Activated CD4-positive, alpha-beta T cell treated with anti-CD3 and anti-CD28 coated beads, Interleukin-10, Interleukin-2, amounts not matched to agents 100 ng/mL and 50 ng/mL, durations not matched to agents 16 hours and 8 hours (primary cell): ENCODE measurements around the gene TMEM255A.
A peak's percentile ranks its signal among the peaks of the same experiment; 100 is the strongest.
"Not testable (repeated sequence)": the region's sequence is repeated elsewhere in the genome, so short reads cannot be mapped to it uniquely, and the experiment has no call there.

Source experiments
- DNase-seq: peaks from one replicate; pipeline ENCODE4 v3.0.0-alpha.2; 2020

Gene TMEM255A

GRCh38 chrX:120310861-120311726 is at the start of gene TMEM255A:
Gene TMEM255A, minus strand, starts transcription at chrX:120311461. Its CDS starts 152 bp downstream, at chrX:120311309.
- no peak for DNase-seq

- DNase-seq: peak; percentile 23
Measured at GRCh38 chrX:120358737-120359456, 47.6 kb upstream of the TMEM255A start.

- no peak for DNase-seq
Measured at GRCh38 chrX:120357186-120357585, 45.9 kb upstream of the TMEM255A start.

GRCh38 chrX:120356084-120356483 is 44.8 kb upstream of the TMEM255A start:
- no peak for DNase-seq

GRCh38 chrX:120350450-120351138 is 39.3 kb upstream of the TMEM255A start:
- DNase-seq: no peak

- not testable (repeated sequence) for DNase-seq
Measured at GRCh38 chrX:120344566-120344965, 33.3 kb upstream of the TMEM255A start.

GRCh38 chrX:120336899-120337298 is 25.6 kb upstream of the TMEM255A start:
- DNase-seq: no peak

GRCh38 chrX:120335289-120335688 is 24.0 kb upstream of the TMEM255A start:
- no peak for DNase-seq

GRCh38 chrX:120334603-120335002 is 23.3 kb upstream of the TMEM255A start:
- DNase-seq: no peak

- DNase-seq: no peak
Measured at GRCh38 chrX:120334151-120334550, 22.9 kb upstream of the TMEM255A start.

GRCh38 chrX:120332394-120332793 is 21.1 kb upstream of the TMEM255A start:
- no peak for DNase-seq

- DNase-seq: no peak
Measured at GRCh38 chrX:120331116-120331515, 19.9 kb upstream of the TMEM255A start.

GRCh38 chrX:120321520-120322281 is 10.4 kb upstream of the TMEM255A start:
- DNase-seq: no peak

- no peak for DNase-seq
Measured at GRCh38 chrX:120318411-120318810, 7.2 kb upstream of the TMEM255A start.

- DNase-seq: no peak
Measured at GRCh38 chrX:120316587-120317283, 5.5 kb upstream of the TMEM255A start.

GRCh38 chrX:120315776-120316175 is 4.5 kb upstream of the TMEM255A start:
- DNase-seq: no peak

GRCh38 chrX:120311727-120312063 is 434 bp upstream of the TMEM255A start:
- no peak for DNase-seq

GRCh38 chrX:120309873-120310705 is 1.2 kb downstream of the TMEM255A start:
- DNase-seq: no peak

GRCh38 chrX:120308959-120309872 is 2.0 kb downstream of the TMEM255A start:
- peak; percentile 80 for DNase-seq

- DNase-seq: no peak
Measured at GRCh38 chrX:120308558-120308957, 2.7 kb downstream of the TMEM255A start.
